GM12878 (cell line): ENCODE measurements around the gene REPIN1. TPM values are rescaled to one million over a fixed set of nuclear protein-coding genes. Genes with fewer than 3 reads are reported as not detected.
A peak's percentile ranks its signal among the peaks of the same experiment; 100 is the strongest.

Experiments used
- ATAC-seq: fragments of 200-7000 bp; cut with Tn5 transposase; 3 replicates; pipeline ENCODE4 v1.9.1; 2020; ENCODE audit warnings: mild to moderate bottlenecking, moderate library complexity
- BruUV-seq: library from RNA; stranded (reverse); fragments of 400-500 nt; replicated peaks from 2 replicates; lab custom pipeline; 2021; lab: Mats Ljungman, UMichigan
- CTCF ChIA-PET: fragments of 300-600 bp; sonication (Branson Sonifier 250); formaldehyde crosslinking; extraction: SDS; loops from one replicate; lab custom pipeline; 2021; ENCODE audit warnings: inconsistent platforms; lab: Yijun Ruan, JAX
- POLR2A ChIA-PET: fragments of 350-600 bp; formaldehyde crosslinking; extraction: SDS; loops from one replicate; lab custom pipeline; 2021; ENCODE audit warnings: inconsistent platforms; lab: Charles Lee
- RAD21 ChIA-PET: fragments of 300-600 bp; sonication (Branson Sonifier 250); formaldehyde crosslinking; loops from one replicate; lab custom pipeline; 2023; ENCODE audit warnings: antibody characterized with exemption; ENCODE audit not compliant: unreplicated experiment; lab: Charles Lee
- SMC1A ChIA-PET: fragments of 300-600 bp; sonication (Branson Sonifier 250); formaldehyde crosslinking; loops from one replicate; lab custom pipeline; 2023; ENCODE audit not compliant: unreplicated experiment, uncharacterized antibody; lab: Charles Lee
- DNase-seq: peaks from one replicate; pipeline ENCODE4 v3.0.0-alpha.2; 2011; ENCODE audit warnings: low read depth, low spot score
- FAIRE-seq: peaks from 3 replicates; lab custom pipeline; 2011; peaks lifted over from hg19 to GRCh38; lab: Jason Lieb, UNC
- H2AFZ ChIP-seq: 2 replicates; pipeline ENCODE4 v1.6.0; 2011; ENCODE audit warnings: low read depth, low read length, control low read depth; ENCODE audit not compliant: control insufficient read depth
- H3K27ac ChIP-seq: 2 replicates; pipeline ENCODE4 v1.5.1; 2011; ENCODE audit warnings: control low read depth; ENCODE audit not compliant: control insufficient read depth, insufficient read depth
- H3K27me3 ChIP-seq, 2 experiments: replicated peaks in 1 of 2; 2 replicates each; pipeline versions ENCODE4 v1.6.0 to v1.6.1; 2011; ENCODE audit warnings: low read length in 1 of 2; ENCODE audit not compliant: control insufficient read depth in 2 of 2, insufficient read depth in 2 of 2
- H3K36me3 ChIP-seq, 2 experiments: 2 replicates each; pipeline ENCODE4 v1.5.1; 2011; ENCODE audit warnings: low read length in 1 of 2; ENCODE audit not compliant: control insufficient read depth in 2 of 2, insufficient read depth in 2 of 2
- H3K4me1 ChIP-seq: 2 replicates; pipeline ENCODE4 v1.6.1; 2011; ENCODE audit warnings: mild to moderate bottlenecking, low read length, moderate library complexity, mixed read lengths; ENCODE audit not compliant: control insufficient read depth, insufficient read depth
- H3K4me2 ChIP-seq: 2 replicates; pipeline ENCODE4 v1.6.0; 2011; ENCODE audit warnings: control low read depth; ENCODE audit not compliant: control insufficient read depth, insufficient read depth
- H3K4me3 ChIP-seq: fragments of 200-600 bp; sonication (generic); 2 replicates; pipeline ENCODE4 v1.5.1; 2016
- H3K79me2 ChIP-seq: 2 replicates; pipeline ENCODE4 v1.6.0; 2011; ENCODE audit warnings: low read length; ENCODE audit not compliant: control insufficient read depth, insufficient read depth
- H3K9ac ChIP-seq: 2 replicates; pipeline ENCODE4 v1.8.0; 2011; ENCODE audit warnings: low read length, control low read depth, mixed read lengths; ENCODE audit not compliant: control insufficient read depth, insufficient read depth
- H3K9me3 ChIP-seq: replicated peaks from 3 replicates; pipeline ENCODE4 v1.5.1; 2011; ENCODE audit warnings: mild to moderate bottlenecking, low read length; ENCODE audit not compliant: control insufficient read depth, insufficient read depth
- H4K20me1 ChIP-seq: 2 replicates; pipeline ENCODE4 v1.6.0; 2011; ENCODE audit not compliant: control insufficient read depth, insufficient read depth
- EED ChIP-seq: sonication (generic); IDR thresholded peaks from 2 replicates; pipeline ENCODE4 v1.6.1; 2016; ENCODE audit warnings: antibody characterized with exemption, low read depth
- IKZF1 ChIP-seq: fragments of 450-650 bp; conservative IDR thresholded peaks from 2 replicates; pipeline ENCODE4 v1.6.1; 2017; ENCODE audit warnings: antibody characterized with exemption, mild to moderate bottlenecking
- IKZF2 ChIP-seq, 2 experiments: fragments of 450-650 bp; IDR thresholded peaks; 2 replicates each; pipeline ENCODE4 v1.6.1; 2017; ENCODE audit warnings: mild to moderate bottlenecking in 2 of 2, moderate library complexity in 2 of 2
- MYC ChIP-seq: IDR thresholded peaks from 2 replicates; pipeline ENCODE4 v1.6.1; 2011; ENCODE audit warnings: mild to moderate bottlenecking, low read length, moderate library complexity, inconsistent platforms; ENCODE audit not compliant: insufficient read depth, insufficient replicate concordance, insufficient read length, severe bottlenecking
- NR2C1 ChIP-seq: fragments of 450-650 bp; IDR thresholded peaks from 2 replicates; pipeline ENCODE4 v1.6.1; 2017; ENCODE audit warnings: antibody characterized with exemption, mild to moderate bottlenecking, moderate library complexity
- NR2F1 ChIP-seq: fragments of 450-650 bp; conservative IDR thresholded peaks from 2 replicates; pipeline ENCODE4 v1.6.1; 2017; ENCODE audit warnings: mild to moderate bottlenecking
- PML ChIP-seq: IDR thresholded peaks from 2 replicates; pipeline ENCODE4 v1.6.1; 2012; ENCODE audit warnings: low read length, inconsistent platforms
- RBBP5 ChIP-seq: fragments of 200-600 bp; sonication (generic); conservative IDR thresholded peaks from 2 replicates; pipeline ENCODE4 v1.6.1; 2016
- RCOR1 ChIP-seq: conservative IDR thresholded peaks from 2 replicates; pipeline ENCODE4 v1.6.1; 2012; ENCODE audit warnings: low read depth, low read length, improper control_type of control experiment
- SPI1 ChIP-seq: IDR thresholded peaks from 2 replicates; pipeline ENCODE4 v1.6.1; 2011; ENCODE audit warnings: low read depth, mild to moderate bottlenecking, low read length, moderate library complexity, borderline replicate concordance; ENCODE audit not compliant: insufficient read depth
- WGBS: methylation state at CpG from one replicate; pipeline ENCODE4 v1.1.6; 2016; ENCODE audit warnings: low lambda C conversion rate; ENCODE audit not compliant: insufficient replicate concordance, insufficient coverage; ENCODE audit errors: missing lambda C conversion rate; 5-methylcytosine and 5-hydroxymethylcytosine counted together
- in situ Hi-C: fragments of 300-500 bp; cut with MboI; formaldehyde crosslinking; loops from 9 replicates; pipeline ENCODE4 v1.14.3; 2018; ENCODE audit warnings: mixed read lengths
- intact Hi-C: fragments of 100-400 bp; cut with micrococcal nuclease; formaldehyde crosslinking; loops from one replicate; pipeline ENCODE4 v1.14.2; 2022; ENCODE audit not compliant: unreplicated experiment
- polyA plus RNA-seq, 11 experiments: library from polyadenylated mRNA; depleted of rRNA in 4 of 11; unstranded in 6 of 11; stranded (reverse) in 5 of 11; fragments of >200 nt; fragmentation: Nextera tagmentation in 4 of 11; fragmentation: Illumina TruSeq in 1 of 11; extraction: Ambion mirVana in 4 of 11; extraction: Trizol in 1 of 11; gene quantifications; 1 replicate in 1 of 11; 2 replicates in 10 of 11; pipeline versions ENCODE4 v1.2.1 to v1.2.3, GENCODE V29; 2011 to 2016; ENCODE audit warnings: inconsistent platforms in 2 of 11, missing spikeins in 2 of 11, low read depth in 1 of 11
- total RNA-seq, 4 experiments: library from RNA; depleted of rRNA in 3 of 4; stranded (reverse); fragments of >200 nt in 3 of 4; fragmentation: Illumina TruSeq in 1 of 4; extraction: Trizol in 1 of 4; gene quantifications; 2 replicates each; pipeline versions ENCODE4 v1.2.1 to v1.2.3, GENCODE V29; 2013 to 2021
- TF ChIP-seq, protein P1 (sequence below): fragments of 450-650 bp; IDR thresholded peaks from 2 replicates; pipeline ENCODE4 v1.6.1; 2018; ENCODE audit warnings: borderline replicate concordance, mild to moderate bottlenecking; ENCODE audit not compliant: partially characterized antibody
- TF ChIP-seq, protein P2 (sequence below): fragments of 450-650 bp; IDR thresholded peaks from 2 replicates; pipeline ENCODE4 v1.6.1; 2016; ENCODE audit warnings: mild to moderate bottlenecking

Gene REPIN1
- total and polyA plus RNA-seq, 10 of the 15 experiments (the other 5 are each of a cell fraction or from before 2014, with no cell fraction given): 5.1 to 172 (median 76.9) TPM

DNA sequence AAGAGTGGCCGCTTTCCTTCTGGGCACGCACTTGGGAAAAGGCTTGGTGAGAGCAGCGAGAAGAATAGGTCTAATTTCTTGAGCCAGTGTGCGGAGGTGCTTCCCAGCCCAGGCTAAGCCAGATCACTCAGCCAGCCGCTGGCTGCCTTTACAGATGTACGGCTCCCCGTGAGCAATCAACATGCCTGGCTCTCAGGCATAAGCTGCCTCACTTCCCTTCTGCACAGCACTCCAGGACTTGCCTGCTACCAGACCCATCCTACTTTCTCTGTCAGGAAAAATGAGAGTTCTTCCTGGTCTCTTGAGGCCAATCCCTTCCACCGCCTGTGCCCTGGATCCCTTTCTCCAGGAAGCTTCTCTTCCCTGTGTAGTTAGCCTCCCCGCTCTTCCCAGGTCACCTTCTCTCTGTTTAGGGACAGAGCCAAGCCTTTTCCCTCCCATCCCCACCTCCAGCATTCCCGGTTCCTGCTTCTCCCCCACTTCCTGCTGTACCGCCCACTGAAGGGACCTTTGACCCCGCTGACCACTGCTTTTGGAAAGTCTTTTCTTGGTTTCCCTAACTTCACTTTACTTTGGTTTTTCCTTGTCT lies 44.2 kb upstream of the REPIN1 start:
- in situ Hi-C loops: no loop called here
- POLR2A ChIA-PET: interaction anchor here (1.4 kb wide), 3 partner anchors 49 to 82 kb away, joined by 3 to 5 read pairs (median 4); no protein-coding TSS in a partner anchor

More for the DNA sequence above, 44.2 kb upstream of the REPIN1 start:
- TF ChIP-seq, protein P1, sequence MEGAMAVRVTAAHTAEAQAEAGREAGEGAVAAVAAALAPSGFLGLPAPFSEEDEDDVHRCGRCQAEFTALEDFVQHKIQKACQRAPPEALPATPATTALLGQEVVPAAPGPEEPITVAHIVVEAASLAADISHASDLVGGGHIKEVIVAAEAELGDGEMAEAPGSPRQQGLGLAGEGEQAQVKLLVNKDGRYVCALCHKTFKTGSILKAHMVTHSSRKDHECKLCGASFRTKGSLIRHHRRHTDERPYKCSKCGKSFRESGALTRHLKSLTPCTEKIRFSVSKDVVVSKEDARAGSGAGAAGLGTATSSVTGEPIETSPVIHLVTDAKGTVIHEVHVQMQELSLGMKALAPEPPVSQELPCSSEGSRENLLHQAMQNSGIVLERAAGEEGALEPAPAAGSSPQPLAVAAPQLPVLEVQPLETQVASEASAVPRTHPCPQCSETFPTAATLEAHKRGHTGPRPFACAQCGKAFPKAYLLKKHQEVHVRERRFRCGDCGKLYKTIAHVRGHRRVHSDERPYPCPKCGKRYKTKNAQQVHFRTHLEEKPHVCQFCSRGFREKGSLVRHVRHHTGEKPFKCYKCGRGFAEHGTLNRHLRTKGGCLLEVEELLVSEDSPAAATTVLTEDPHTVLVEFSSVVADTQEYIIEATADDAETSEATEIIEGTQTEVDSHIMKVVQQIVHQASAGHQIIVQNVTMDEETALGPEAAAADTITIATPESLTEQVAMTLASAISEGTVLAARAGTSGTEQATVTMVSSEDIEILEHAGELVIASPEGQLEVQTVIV: no peak
- TF ChIP-seq EED (0 out of 2 replicates have a peak, but pooled peaks have one; percentile 25), IKZF2 (IDR thresholded peaks at IDR 0.05) (peak in 1 of 2 experiments; percentile 39; a peak in 1 of 4 replicates), PML (no peak), IKZF1 (peak; percentile 53), MYC (no peak), RBBP5 (no peak), RCOR1 (no peak), NR2F1 (peak; percentile 46; the same call in 1 of the 2 replicates), NR2C1 (peak; percentile 42; the same call in 1 of the 2 replicates), SPI1 (peak; percentile 28; the same call in 1 of the 2 replicates)
- TF ChIP-seq, protein P2, sequence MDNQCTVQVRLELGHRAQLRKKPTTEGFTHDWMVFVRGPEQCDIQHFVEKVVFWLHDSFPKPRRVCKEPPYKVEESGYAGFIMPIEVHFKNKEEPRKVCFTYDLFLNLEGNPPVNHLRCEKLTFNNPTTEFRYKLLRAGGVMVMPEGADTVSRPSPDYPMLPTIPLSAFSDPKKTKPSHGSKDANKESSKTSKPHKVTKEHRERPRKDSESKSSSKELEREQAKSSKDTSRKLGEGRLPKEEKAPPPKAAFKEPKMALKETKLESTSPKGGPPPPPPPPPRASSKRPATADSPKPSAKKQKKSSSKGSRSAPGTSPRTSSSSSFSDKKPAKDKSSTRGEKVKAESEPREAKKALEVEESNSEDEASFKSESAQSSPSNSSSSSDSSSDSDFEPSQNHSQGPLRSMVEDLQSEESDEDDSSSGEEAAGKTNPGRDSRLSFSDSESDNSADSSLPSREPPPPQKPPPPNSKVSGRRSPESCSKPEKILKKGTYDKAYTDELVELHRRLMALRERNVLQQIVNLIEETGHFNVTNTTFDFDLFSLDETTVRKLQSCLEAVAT: peak; percentile 70; the same call in 1 of the 2 replicates
- intact Hi-C loops: loop anchor here (5.0 kb wide), 1 partner anchor 33 kb away; no protein-coding TSS in a partner anchor
- ChIA-PET SMC1A (interaction anchor here (1.0 to 3.4 kb wide), 3 partner anchors 31 to 82 kb away, joined by 3 to 9 read pairs (median 4); no protein-coding TSS in a partner anchor), CTCF (interaction anchor here (0.9 to 2.3 kb wide), 4 partner anchors 31 to 93 kb away, joined by 3 to 5 read pairs (median 4); no protein-coding TSS in a partner anchor), RAD21 (interaction anchor here (1.3 kb wide), 1 partner anchor 54 kb away, joined by 4 read pairs; no protein-coding TSS in a partner anchor)
- Histone ChIP-seq H3K4me2 (peak overlapping the region; percentile 100), H3K9me3 (no peaks in the 10 kb centered on the region), H3K79me2 (peaks cover 36% of the 10 kb centered on the region), H4K20me1 (no peaks in the 10 kb centered on the region), H3K27ac (peak overlapping the region; percentile 99), H3K27me3 (no peaks in the 10 kb centered on the region), H3K4me3 (peak overlapping the region; percentile 78), H3K4me1 (peaks cover 13% of the 10 kb centered on the region; the same call in 1 of the 2 replicates), H3K36me3 (peaks cover 2 to 16% of the 10 kb centered on the region in 2 experiments), H3K9ac (peak overlapping the region; percentile 99), H2AFZ (no peak overlapping the region)
- no TSS peak for BruUV-seq
- ATAC-seq (no peak), DNase-seq (no peak), FAIRE-seq (no peak)
- 94% methylated on average over 12 of the region's 12 CpGs for WGBS
